ENCODE data around the gene BUB1. TPM values are rescaled to one million over a fixed set of nuclear protein-coding genes. Genes with fewer than 3 reads are reported as not detected.

BUB1 gene
- total and polyA plus RNA-seq, 2 of the 8 experiments (the other 6 are each of a cell fraction or from before 2014, with no cell fraction given) = 48.4 to 113 TPM

- Histone ChIP-seq H3K27ac (ENCODE audit: low read depth, low read length) (no peak overlapping the region), H4K91ac (replicated peaks; ENCODE audit: insufficient read length, low read length) (no peak overlapping the region), H4K20me1 (replicated peaks in 1 of 2; ENCODE audit: control insufficient read depth in 1 of 2, insufficient read depth in 2 of 2, low read length in 2 of 2) (peaks cover 0 to 2% of the 10 kb centered on the region in 2 experiments), H2AK5ac (ENCODE audit: low read depth, low read length) (no peak overlapping the region), H3K4me1 (replicated peaks in 1 of 4; ENCODE audit: control insufficient read depth in 3 of 4, insufficient read depth in 4 of 4, low read length in 3 of 4) (no peaks in the 10 kb centered on the region), H2BK12ac (ENCODE audit: low read depth, low read length) (no peak overlapping the region), H2BK20ac (ENCODE audit: low read length) (no peak overlapping the region), H3K18ac (ENCODE audit: extremely low read depth, low read length) (no peak overlapping the region), H3K79me2 (ENCODE audit: control insufficient read depth in 1 of 2, insufficient read depth in 2 of 2, low read length in 2 of 2) (peaks cover 0 to 29% of the 10 kb centered on the region in 2 experiments; a peak in 2 of 4 replicates), H3K79me1 (ENCODE audit: low read depth, low read length) (peaks cover 4% of the 10 kb centered on the region; the same call in 1 of the 2 replicates), H3K27me3 (replicated peaks in 1 of 4; ENCODE audit: control insufficient read depth in 3 of 4, extremely low read depth in 1 of 4, insufficient read depth in 3 of 4, low read length in 3 of 4) (no peaks in the 10 kb centered on the region), H2BK5ac (ENCODE audit: low read depth, low read length) (no peak overlapping the region), H4K5ac (ENCODE audit: insufficient read length, low read depth, low read length) (no peak overlapping the region), H2AFZ (ENCODE audit: low read length) (no peak overlapping the region), H3K23ac (ENCODE audit: insufficient read length) (no peak overlapping the region), H3K14ac (ENCODE audit: insufficient read length) (no peak overlapping the region), H3K23me2 (ENCODE audit: low read depth, low read length) (no peaks in the 10 kb centered on the region), H2BK120ac (replicated peaks; ENCODE audit: low read depth, low read length) (no peak overlapping the region), H3K4me3 (ENCODE audit: extremely low read depth in 1 of 4, insufficient read depth in 2 of 4, low read depth in 3 of 4, low read length in 4 of 4) (no peak overlapping the region), H3K4ac (replicated peaks; ENCODE audit: insufficient read length, low read depth, low read length) (no peak overlapping the region), H4K8ac (ENCODE audit: extremely low read depth, insufficient read depth, low read length) (no peak overlapping the region), H3K4me2 (ENCODE audit: insufficient read depth in 1 of 2, low read depth in 2 of 2, low read length in 2 of 2) (no peak overlapping the region), H3K36me3 (ENCODE audit: control insufficient read depth in 2 of 4, insufficient read depth in 4 of 4, low read length in 3 of 4) (peaks cover 13 to 80% (median 64%) of the 10 kb centered on the region in 4 experiments), H3K9ac (replicated peaks in 1 of 4; ENCODE audit: extremely low read depth in 1 of 4, low read depth in 3 of 4, low read length in 3 of 4) (no peak overlapping the region), H2BK15ac (ENCODE audit: low read length) (no peak overlapping the region), H3K56ac (replicated peaks; ENCODE audit: insufficient read length, low read depth, low read length) (no peak overlapping the region), H3K9me3 (ENCODE audit: insufficient read depth in 2 of 2, low read depth in 1 of 2, low read length in 1 of 2) (no peaks in the 10 kb centered on the region)
- DNase-seq (ENCODE audit: low read depth in 1 of 2, low spot score in 2 of 2) (no peak), FAIRE-seq (no peak)
- CTCF ChIA-PET (ENCODE audit: partially characterized antibody) = interaction anchor here (1.4 kb wide), 1 partner anchor 113 kb away, joined by 3 read pairs; no protein-coding TSS in a partner anchor
- POLR2A ChIA-PET (ENCODE audit: partially characterized antibody) = no interaction called here
- TF ChIP-seq JUN (IDR thresholded peaks at IDR 0.05; ENCODE audit: low read depth, low read length) = no peak
- no peak for TF ChIP-seq KDM1A (IDR thresholded peaks at IDR 0.05; ENCODE audit: borderline replicate concordance, low read length)
- TF ChIP-seq SIN3A (conservative IDR thresholded peaks at IDR 0.05 in 1 of 2, IDR thresholded peaks at IDR 0.05 in 1 of 2; ENCODE audit: low read depth in 1 of 2, low read length in 2 of 2) = no peak
- no peak for TF ChIP-seq JUND (IDR thresholded peaks at IDR 0.05; ENCODE audit: low read length)
- TF ChIP-seq, protein P1, sequence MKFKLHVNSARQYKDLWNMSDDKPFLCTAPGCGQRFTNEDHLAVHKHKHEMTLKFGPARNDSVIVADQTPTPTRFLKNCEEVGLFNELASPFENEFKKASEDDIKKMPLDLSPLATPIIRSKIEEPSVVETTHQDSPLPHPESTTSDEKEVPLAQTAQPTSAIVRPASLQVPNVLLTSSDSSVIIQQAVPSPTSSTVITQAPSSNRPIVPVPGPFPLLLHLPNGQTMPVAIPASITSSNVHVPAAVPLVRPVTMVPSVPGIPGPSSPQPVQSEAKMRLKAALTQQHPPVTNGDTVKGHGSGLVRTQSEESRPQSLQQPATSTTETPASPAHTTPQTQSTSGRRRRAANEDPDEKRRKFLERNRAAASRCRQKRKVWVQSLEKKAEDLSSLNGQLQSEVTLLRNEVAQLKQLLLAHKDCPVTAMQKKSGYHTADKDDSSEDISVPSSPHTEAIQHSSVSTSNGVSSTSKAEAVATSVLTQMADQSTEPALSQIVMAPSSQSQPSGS (IDR thresholded peaks at IDR 0.05; ENCODE audit: low read length) = no peak
- TF ChIP-seq USF2 (IDR thresholded peaks at IDR 0.05; ENCODE audit: low read length) = no peak
- TF ChIP-seq HDAC6 (IDR thresholded peaks at IDR 0.05; ENCODE audit: low read depth, low read length) = no peak
- TF ChIP-seq ZNF274 (IDR thresholded peaks at IDR 0.05; ENCODE audit: borderline replicate concordance, extremely low read depth, low read length) = no peak
- TF ChIP-seq CTBP2 (IDR thresholded peaks at IDR 0.05; ENCODE audit: borderline replicate concordance, insufficient read depth, insufficient read length, low read length) = no peak
These were observed 35.5 kb downstream of the BUB1 start for GRCh38 chr2:110642360-110642759.
